ENCODE results near the gene CYYR1.

Gene CYYR1

DNA sequence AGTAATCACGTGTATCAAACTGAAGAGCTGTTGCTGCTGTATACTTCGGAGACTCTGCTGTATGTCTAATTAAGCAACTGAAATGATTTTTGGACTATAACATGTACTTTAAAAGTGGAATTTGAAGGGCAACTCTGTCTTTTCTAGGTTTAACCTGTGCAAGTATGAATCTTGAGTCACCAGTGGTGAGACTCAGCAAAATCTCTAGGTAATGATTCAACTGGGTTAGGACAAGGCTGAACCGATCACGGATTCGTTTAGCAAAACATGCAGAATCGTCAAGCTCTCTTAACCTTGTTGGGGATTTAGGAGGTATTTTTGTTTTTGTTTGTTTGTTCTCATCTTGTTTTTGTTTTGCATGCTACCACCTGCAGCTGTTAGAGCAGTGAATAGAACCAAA is 149.6 kb downstream of the CYYR1 start:
- DNase-seq = no peak

DNA sequence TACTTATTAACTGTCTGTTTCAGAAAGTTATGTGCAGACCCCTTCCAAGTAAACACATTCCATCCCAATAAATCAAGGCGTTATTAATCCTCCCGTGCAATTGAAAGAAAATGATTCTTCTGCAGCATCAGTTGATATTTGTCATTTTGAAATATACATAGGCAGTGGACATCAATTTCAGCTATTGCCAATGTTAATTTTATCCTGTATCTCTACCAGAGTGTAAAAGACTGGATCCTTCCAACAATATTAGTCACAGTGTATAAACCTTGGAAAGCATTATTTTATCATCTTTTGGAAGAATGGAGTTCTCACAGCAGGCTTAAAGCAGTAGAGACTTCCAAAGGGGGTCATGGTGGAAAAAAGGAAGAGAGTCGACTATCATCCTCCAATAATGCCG is 150.4 kb downstream of the CYYR1 start:
- DNase-seq = no peak

- no peak for DNase-seq
Measured at GRCh38 chr21:26422138-26422537, 150.9 kb downstream of the CYYR1 start.

DNA sequence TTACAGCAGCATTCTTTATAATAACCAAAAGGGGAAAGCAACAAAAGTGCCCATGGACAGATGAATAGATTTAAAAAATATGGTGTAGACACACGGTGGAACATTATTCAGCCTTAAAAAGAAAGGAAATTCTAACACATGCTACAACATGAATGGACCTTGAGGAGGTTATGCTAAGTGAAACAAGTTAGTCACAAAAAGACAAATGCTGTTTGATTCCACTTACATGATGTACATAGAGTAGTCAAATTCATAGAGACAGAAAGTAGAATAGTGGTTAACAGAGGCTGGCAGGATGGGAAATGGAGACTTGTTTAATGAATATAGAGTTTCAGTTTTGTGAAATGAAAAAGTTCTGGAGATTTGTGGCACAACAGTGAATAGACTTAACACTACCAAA is 151.4 kb downstream of the CYYR1 start:
- no peak for DNase-seq

All from activated CD4-positive, alpha-beta T cell treated with anti-CD3 and anti-CD28 coated beads, Interleukin-2, amount 50 U/mL, for 1 hour (primary cell).